Neural progenitor cell (in vitro differentiated cells): ENCODE data around the gene FRRS1.
"Not testable (repeated sequence)": the region's sequence is repeated elsewhere in the genome, so short reads cannot be mapped to it uniquely, and the experiment has no call there.

Experiments
- EZH2 ChIP-seq: fragments of 200-600 bp; sonication (generic); IDR thresholded peaks from 2 replicates; pipeline ENCODE4 v1.6.1; 2017; ENCODE audit warnings: antibody characterized with exemption, mild to moderate bottlenecking, moderate library complexity
- TF ChIP-seq, protein P1 (sequence below): fragments of 200-600 bp; sonication (generic); IDR thresholded peaks from 2 replicates; pipeline ENCODE4 v1.5.1; 2017; ENCODE audit warnings: antibody characterized with exemption, mild to moderate bottlenecking

DNA sequence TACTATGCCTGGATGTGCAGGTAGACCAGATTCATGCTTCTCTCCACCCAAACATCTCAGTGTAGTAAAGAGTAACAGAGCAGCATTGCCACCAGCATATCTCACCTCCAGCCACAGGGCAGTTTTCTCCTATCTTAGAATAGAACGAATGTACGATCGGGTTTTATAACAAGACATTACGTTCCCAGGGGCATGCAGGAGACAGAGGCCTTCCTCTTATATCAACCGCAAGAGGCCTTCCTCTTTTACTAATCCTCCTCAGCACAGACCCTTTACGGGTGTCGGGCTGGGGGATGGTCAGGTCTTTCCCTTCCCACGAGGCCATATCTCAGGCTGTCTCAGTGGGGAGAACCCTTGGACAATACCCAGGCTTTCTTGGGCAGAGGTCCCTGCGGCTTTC lies 27.4 kb upstream of the FRRS1 start:
- TF ChIP-seq, protein P1, sequence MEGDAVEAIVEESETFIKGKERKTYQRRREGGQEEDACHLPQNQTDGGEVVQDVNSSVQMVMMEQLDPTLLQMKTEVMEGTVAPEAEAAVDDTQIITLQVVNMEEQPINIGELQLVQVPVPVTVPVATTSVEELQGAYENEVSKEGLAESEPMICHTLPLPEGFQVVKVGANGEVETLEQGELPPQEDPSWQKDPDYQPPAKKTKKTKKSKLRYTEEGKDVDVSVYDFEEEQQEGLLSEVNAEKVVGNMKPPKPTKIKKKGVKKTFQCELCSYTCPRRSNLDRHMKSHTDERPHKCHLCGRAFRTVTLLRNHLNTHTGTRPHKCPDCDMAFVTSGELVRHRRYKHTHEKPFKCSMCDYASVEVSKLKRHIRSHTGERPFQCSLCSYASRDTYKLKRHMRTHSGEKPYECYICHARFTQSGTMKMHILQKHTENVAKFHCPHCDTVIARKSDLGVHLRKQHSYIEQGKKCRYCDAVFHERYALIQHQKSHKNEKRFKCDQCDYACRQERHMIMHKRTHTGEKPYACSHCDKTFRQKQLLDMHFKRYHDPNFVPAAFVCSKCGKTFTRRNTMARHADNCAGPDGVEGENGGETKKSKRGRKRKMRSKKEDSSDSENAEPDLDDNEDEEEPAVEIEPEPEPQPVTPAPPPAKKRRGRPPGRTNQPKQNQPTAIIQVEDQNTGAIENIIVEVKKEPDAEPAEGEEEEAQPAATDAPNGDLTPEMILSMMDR: not testable (repeated sequence)
- TF ChIP-seq EZH2: not testable (repeated sequence)
